T-helper 2 cell treated with Interferon-gamma antibody and Interleukin-4, amounts not matched to agents 100 ng/mL and 5 ng/mL, for 36 hours (primary cell): ENCODE data around the gene RPUSD1. TPM values are rescaled to one million over a fixed set of nuclear protein-coding genes. Genes with fewer than 3 reads are reported as not detected.
"Not testable (repeated sequence)": the region's sequence is repeated elsewhere in the genome, so short reads cannot be mapped to it uniquely, and the experiment has no call there.

Experiments
- intact Hi-C: fragments of 100-400 bp; cut with micrococcal nuclease; formaldehyde crosslinking; loops from one replicate; pipeline ENCODE4 v1.15.1; 2023
- total RNA-seq: library from RNA; stranded (reverse); gene quantifications from 2 replicates; pipeline ENCODE4 v1.2.3, GENCODE V29; 2022

The RPUSD1 gene
- total RNA-seq, 1 donor from 2014 or later = 34.8 TPM

DNA sequence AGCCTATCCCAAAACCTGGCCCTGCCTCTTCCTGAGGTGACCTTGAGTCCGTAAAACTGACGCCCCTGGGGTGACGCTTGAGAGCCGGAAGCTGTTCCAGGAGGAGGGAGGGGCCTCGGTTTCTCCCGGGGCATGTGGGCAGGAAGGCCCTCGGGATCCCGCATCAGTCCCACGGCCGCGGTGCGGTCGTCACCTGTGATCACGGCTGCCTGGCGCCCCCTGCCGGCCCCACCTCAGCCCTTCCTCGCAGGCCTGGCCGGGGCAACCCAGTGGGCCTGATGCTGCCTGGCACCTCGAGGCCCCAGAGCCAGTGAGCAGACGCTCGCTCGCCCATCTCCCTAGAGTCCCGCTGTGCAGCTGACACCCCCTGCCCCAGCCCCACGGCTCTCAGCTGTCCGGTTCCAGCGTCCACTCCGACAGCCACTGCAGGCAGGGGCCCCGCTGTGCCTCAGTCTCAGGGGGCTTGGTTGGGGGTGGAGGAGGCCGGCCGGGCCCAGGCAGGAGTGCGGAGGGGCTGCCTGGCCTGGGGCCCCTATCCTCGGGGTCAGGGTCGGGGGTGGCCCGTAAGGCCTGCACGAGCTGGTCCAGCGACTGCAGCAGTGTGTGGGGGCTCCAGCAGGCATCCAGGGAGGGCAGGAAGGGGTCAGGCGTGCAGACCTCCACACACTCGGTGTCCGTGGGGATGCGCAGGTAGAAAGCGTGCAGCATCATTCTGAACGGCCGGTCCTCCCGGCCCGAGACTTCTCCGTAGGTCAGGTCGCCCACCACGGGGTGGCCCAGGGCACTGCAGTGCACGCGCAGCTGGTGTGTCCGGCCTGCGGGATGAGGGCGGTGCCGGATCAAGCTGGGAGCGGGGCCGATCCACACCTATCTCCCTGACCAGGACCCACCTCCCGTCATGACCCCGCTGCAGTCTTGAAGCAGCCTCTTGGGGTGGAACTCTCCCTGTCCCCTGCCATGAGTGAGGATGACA lies 2.3 kb downstream of the RPUSD1 start:
- intact Hi-C loops = loop anchor here (1.0 kb wide), 1 partner anchor 75 kb away; no protein-coding TSS in a partner anchor

DNA sequence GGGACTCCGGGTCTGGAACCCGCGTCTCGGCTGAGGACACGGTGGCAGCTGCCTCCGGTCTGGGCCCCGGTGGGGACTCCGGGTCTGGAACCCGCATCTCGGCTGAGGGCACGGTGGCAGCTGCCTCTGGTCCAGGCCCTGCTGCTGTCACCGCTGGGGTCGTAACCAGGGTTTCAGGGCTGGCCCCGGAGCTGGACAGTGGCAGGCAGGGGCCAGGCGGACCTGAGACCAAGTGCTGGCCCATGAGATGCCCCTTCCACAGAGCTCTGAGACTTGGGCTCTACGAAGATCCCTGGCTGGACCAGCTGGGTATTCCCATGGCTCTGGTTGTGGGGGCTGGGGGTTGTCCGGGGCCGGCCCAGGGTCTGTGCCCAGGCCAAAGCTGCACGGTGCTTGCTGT lies 3.8 kb downstream of the RPUSD1 start:
- intact Hi-C loops = no loop called here

DNA sequence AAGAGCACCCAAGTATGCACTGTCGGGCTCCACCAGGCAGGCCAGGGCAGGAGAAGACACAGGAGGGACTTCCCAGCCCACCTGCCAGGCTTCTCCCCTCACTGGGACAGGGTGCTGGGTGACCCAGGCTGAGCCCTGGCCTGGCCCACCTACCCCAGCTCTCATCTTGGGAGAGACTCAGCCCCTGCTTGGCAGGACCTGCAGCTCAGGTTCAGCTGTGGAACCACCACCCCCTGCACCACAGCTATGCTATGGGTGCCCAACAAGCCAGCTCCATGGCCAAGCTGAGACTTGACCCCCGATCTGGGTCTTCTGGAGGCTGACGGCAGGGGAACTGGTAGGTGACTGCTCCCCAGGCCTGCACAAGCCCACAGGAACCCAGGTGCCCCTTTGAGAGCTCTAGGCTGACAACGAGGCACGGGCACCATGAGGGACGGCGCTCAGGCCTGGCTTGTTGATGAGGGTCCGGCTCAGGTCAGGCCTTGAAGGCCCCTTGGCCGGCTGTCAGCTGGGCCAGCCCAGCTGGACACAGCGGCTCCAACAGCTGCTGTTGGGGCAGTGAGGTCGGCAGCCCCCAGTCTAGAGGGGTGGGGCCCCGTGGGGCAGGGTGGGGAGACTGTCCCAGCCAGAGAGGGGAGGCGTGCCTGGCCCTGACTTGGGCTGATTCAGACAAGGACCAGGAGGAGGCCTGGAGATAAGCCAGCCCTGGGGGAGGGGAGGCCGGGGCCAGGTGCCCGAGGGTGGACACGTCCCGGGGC lies 4.6 kb downstream of the RPUSD1 start:
- intact Hi-C loops = no loop called here

DNA sequence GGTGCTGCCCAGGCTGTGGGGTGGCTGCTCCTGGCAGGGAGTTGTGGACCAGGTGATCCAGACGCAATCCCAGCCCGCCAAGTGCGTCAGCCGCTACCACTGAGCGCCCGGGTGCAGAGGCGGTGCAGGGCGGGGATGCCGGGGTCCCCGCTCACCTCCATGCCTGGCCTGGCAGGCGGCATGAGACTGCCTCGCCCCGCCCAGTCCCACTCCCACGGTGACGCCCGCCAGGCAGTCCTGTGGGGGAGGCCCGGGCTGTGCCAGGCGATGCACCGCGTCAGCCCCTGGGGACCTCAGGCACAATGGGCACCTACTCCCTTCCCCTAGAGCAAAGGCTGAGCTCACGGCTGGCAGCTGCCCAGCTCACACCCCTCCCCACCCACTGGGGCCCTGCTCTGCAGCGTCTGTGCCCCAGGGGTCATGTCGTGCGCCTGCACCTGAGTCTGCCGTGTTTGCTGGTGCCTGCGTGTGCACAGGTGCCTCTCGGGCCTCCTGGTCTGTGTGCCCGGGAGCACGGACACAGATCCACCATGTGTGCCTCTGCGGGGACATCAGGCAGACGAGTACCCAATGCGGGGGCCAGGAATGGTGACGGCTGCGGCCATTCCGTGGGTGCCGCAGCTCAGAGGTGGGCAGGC lies 5.3 kb downstream of the RPUSD1 start:
- intact Hi-C loops = no loop called here

DNA sequence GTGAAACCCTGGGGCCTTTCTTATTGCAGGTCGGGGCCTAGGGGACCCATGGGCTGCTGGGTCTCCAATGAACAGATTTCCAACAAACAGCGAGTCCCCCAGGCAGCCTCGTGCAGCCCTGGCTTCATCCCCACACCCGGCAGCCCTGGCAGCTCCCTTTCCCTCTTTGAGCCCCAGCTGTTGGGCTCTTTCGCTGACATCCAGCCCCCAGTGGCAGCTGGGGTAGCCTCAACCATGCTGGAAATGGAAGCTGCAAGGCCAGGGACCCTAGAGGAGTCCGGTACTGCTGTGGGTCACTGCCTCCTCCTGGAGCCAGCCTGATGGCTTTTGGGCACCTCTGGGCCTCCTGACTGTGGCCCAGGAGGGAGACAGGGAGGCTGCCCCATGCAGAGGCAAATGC lies 5.9 kb downstream of the RPUSD1 start:
- intact Hi-C loops = no loop called here

DNA sequence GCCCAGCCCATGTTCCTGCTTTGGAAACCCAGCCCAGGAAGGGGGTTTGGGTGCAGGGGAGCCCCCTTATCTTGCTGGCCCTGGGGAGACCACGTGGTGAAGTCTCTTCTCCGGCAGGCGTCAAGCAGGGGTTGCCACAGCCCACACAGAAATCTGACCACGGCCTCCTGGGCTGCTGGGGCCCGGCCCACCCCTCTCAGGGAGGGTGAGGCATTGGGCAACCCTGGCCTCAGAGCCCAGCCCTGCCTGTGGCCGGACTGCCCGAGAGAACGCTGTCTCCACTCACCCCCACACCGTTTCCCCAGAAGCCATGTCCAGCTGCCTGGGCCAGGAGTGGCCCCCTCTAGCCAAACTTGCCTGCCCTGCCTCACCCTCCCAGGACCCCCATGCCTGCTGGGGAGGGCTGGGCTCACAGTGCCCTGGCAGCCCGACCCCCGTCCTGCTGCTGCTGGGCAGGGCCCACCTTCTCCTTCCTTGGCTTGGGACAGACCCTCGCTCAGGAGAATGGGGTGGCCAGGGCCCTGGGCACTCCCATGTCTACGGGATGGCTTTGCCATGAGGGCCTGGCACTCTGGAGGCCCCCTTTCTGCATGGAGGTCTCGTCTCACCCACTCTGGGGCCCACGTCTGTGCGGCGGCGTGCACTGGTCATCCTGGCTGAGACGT lies 6.7 kb downstream of the RPUSD1 start:
- intact Hi-C loops = no loop called here

DNA sequence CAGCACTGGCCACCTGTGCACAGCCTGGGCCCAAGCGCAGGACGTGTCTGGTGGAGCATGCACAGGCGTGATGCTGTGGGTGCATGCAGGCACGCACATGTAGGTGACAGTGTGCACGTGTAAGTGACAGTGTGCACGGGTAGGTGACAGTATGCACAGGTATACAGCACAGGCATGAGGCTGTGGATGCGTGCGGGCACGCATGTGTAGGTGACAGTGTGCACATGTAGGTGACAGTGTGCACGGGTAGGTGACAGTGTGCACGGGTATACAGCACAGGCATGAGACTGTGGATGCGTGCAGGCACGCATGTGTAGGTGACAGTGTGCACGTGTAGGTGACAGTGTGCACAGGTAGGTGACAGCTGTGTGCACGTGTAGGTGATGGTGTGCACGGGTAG lies 7.9 kb downstream of the RPUSD1 start:
- intact Hi-C loops = no loop called here

DNA sequence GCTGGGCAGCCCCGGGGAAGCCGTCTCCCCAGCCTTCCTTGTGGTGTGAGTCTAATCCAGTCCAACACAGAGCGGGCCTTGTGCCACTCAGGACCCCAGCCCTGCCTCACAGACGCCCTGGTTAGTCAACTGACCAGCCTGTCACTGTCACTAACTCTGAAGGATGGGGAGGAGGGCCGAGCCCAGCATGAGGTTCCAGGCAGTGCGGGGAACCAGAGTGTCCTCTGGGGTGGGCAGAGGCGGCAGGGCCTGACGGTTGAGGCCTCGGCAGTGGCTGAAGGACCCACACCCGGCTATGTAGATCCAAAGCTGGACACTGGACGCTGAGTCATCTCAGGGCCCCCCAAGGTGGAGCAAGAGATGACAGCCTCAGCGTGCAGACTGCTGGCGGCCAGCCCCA lies 8.6 kb downstream of the RPUSD1 start:
- intact Hi-C loops = no loop called here

DNA sequence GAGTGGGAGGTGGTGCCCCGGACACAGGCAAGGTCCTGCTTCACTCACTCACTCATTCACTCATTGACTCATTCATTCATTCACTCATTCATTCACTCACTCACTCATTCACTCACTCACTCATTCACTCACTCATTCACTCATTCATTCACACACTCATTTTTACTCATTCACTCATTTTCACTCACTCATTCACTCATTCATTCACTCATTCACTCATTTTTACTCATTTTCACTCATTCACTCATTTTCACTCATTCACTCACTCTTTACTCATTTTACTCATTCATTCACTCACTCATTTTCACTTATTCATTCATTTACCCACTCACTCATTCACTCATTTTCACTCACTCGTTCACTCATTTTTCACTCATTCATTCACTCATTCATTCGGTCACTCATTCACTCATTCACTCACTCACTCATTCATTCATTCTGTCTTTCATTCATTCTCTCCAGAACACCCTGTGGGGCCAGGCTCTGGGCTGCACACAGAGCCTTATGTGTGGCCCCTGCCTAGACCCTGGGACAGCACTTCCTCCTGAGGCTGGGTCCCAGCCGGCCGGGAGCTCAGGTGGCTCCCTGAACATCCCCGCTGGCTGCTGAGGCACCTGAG lies 9.2 kb downstream of the RPUSD1 start:
- intact Hi-C loops = no loop called here

DNA sequence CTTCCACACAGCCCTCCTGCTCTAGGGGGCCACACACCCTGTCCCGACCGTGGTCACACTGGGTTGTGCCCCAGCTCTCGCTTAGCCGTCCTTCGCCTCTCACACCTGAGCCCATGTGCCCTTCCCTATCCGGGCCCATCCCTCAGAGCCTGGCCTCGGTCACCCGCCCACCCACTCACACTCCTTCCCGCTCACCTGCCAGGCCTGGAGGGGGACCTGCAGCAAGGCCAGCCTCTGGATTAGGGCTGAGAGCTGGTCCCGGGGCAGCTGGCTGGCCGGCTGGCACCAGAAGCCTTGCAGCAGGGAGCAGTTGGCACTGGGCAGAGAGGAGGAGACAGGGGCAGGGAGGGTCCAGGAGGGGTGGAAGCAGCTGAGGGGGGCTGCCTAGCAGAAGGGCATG lies 9.7 kb downstream of the RPUSD1 start:
- intact Hi-C loops = no loop called here

DNA sequence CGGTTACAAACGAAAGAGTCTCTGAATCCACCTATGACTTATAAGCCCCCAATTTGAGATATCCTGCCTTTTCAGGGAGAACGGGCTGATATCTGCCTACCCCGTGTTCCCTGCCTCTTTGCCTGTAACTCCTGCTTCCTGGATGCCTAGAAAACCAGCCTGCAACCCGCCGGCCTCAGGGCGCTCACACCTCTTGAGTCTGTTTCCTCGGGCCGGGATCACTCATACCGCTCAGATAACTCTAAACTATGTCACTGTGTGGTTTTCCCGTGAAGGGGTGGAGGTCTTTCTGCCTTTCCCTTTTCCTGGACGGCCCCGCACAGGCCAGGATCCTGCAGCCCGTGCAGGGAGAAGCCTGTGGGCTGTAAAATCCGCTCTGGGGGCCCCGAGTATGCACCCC lies 10.4 kb downstream of the RPUSD1 start:
- intact Hi-C loops = no loop called here

DNA sequence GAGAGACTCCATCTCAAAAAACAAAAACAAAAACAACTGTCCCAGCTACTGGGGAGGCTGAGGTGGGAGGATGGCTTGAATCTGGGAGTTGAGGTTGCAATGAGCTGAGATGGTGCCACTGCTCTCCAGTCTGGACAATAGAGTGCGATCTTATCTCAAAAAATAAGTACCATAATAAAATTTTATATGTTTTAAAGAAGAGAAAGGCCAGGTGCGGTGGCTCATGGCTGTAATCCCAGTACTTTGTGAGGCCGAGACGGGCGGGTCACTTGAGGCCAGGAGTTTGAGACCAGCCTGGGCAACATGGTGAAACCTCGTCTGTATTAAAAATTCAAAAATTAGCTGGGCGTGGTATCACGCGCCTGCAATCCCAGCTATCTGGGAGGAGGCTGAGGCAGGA lies 11.4 kb downstream of the RPUSD1 start:
- intact Hi-C loops = no loop called here

DNA sequence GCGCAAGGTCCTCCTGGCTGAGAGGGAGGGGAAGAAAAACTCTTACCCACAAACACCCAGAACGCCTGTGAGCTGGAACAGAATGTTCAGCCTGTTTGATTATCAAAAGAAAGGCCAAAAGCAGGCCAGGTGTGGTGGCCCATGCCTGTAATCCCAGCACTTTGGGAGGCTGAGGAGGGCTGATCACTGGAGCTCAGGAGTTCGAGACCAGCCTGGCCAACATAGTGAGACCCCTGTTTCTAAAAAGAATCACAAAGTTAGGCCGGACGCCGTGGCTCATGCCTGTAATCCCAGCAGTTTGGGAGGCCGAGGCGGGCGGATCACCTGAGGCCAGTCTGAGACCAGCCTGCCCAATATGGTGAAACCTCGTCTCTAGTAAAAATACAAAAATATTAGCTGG lies 11.9 kb downstream of the RPUSD1 start:
- intact Hi-C loops = not testable (repeated sequence)

DNA sequence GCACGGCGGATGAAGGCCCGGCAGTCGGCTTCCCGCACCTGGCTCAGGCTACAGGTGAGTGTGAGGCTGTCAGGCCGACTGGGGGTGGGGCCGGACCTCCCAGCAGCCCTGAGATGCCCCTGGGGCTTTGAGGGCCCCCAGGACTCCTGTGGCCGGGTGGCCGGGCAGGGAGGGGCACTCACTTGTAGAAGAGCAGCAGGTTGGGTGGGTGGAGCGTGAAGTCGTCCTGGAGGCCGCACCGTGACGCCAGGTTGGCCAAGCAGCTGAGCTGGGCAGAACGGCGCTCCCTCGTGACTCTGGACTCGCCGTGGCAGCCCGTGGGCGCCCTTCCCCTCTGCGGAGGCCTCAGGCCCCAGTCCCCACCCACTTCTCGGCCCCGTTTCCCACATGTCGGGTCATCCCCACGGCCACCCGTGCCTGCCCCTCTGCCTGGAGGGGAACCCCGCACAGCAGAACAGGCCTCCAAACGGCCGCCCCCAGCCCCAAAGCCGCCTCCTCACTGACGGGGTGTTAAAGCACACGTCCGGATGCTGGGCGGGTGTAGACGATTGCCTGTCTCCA lies 12.9 kb downstream of the RPUSD1 start:
- intact Hi-C loops = no loop called here

DNA sequence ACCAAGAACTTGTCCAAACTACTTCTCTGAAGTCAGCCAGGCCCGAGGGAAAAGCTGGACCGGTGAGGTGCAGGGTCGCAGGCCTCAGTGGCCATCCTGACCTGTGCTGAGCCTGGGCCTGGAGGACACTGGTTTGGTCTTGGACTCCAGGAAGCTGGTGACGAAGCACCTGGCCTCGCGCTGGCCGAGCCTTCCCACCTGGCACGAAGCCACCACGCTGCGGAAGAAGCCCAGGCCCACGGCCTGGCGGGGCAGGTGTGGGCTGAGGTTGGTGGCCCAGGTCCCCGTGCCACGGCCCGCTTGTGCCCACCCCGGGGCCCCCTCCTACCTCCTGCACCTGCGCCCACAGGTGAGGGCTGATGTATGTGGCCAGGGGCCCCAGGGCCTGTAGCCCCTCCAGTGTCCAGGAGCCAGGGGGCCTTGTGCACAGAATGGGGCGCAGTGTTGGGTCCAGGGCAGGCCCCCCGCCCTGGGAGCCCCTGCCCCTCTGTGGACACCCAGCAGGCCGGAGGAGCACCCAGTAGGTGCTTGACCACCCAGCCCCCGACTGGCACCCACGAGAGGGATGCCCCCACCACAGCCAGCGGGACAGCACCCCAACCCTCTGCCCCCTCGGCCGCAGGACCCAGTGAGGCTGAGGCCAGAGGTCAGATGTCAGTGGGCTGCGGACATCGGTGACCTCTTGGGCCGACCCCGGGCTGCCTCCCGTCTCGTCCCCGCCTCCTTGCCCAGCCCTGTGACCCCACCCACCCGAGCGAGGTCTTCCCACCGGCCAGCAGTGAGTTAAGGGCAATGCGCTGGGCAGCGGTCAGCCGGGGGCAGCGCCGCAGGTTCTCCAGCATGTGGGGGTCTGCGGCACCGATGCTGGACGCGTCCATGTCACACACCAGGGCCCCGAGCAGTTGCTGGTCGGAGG lies 13.8 kb downstream of the RPUSD1 start:
- intact Hi-C loops = no loop called here

DNA sequence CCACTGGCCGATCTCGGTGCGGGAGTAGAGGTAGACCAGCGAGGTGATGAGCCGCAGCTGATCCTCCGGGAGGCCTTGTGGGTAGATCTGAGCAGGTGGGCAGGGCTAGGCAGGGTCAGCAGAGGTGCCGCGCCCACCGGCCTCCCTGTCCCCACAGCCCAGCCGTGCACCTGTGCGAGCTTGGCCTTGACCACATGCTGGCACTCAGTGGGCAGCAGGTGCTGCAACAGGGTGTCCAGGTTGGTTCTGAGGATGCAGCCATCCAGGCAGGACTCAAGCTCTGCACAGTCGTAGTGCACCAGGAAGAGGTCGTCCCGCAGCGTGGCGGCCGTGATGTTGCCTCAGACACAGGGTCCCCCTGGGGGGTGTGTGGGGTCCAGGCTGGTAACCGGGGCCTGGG lies 15.2 kb downstream of the RPUSD1 start:
- intact Hi-C loops = no loop called here

DNA sequence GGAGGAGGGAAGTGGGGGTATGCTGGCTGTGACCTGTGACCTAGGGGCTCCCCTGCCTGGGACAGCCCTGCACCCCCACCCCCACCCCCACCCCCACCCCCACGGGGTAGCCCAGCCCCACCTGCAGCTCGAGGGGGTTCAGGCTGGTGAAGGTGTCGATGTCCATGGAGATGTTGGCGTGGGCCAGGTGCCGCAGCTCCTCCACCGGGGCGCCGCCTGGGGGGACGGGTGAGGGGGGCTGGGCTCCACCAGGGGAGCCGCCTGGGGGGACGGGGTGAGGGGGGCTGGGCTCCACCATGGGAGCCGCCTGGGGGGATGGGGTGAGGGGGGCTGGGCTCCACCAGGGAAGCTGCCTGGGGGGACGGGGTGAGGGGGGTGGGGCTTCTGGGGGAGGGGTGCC lies 17.8 kb downstream of the RPUSD1 start:
- intact Hi-C loops = no loop called here

DNA sequence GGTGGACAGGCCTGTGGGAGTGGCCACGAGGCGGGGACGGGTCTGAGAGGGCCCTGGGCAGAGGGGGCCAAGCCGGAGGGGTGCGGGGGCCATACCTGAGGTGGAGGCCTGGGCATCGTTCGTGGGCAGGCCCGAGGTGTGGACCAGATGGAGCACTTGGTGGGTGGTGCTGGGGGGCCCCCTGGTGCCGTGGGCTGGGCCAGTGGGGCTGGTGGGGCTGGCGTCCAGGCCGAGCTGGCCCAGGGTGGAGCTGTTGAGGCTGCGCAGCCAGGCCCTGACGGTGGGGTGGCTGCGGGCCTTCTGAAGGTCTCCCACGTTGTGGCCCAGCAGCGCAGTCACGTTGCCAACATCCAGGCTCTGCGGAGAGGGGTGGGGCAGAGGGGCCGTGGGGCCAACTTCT lies 18.2 kb downstream of the RPUSD1 start:
- intact Hi-C loops = no loop called here

DNA sequence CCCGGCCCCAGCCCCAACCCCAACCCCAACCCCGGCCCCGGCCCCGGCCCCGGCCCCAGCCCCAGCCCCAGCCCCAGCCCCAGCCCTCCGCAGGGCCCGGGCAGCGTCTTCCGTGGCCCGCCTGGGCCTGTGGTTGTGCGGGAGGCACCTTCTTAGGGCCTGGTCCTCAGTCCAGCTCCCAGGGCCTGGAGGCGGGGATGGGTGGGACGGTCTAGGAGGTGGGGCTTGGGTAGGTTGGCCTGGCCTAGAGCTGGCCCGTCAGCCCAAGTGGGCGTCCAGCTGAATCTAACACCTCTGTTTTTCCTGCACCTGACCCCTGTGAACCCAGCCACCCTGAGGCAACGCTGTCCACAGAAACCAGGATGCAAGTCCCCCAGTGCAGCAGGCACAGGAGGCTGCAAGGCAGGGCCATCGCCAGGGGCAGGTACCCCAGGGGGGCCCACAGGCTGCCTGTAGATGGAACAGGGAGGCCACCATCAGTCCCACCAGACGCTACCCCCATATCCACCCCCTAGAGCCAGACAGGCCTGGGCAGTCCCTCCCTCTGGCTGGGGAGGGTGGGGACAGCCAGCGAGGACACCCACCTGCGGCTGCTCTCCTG lies 18.9 kb downstream of the RPUSD1 start:
- intact Hi-C loops = no loop called here
